ENCODE results near the gene AGBL1. TPM values are rescaled to one million over a fixed set of nuclear protein-coding genes. Genes with fewer than 3 reads are reported as not detected.
"Not testable (repeated sequence)": the region's sequence is repeated elsewhere in the genome, so short reads cannot be mapped to it uniquely, and the experiment has no call there.

AGBL1 gene
- total and polyA plus RNA-seq, 2 donors: under 0.01 to 0.02 TPM

GRCh38 chr15:86493884-86494283 lies 414.2 kb downstream of the AGBL1 start:
- whole genome bisulfite sequencing: 62% methylated on average over 3 of the region's 3 CpGs
- H3K36me3 ChIP-seq (ENCODE audit: control insufficient read depth in 2 of 2, insufficient read depth in 2 of 2, low read length in 1 of 2): no peaks in the 10 kb centered on the region
- no peaks in the 10 kb centered on the region for H3K9me3 ChIP-seq (ENCODE audit: control insufficient read depth in 2 of 2, insufficient read depth in 1 of 2, low read length in 1 of 2)
- no peaks in the 10 kb centered on the region for H3K27me3 ChIP-seq (ENCODE audit: control insufficient read depth in 2 of 2, insufficient read depth in 1 of 2, low read length in 1 of 2)
- no peaks in the 10 kb centered on the region for H3K4me1 ChIP-seq (ENCODE audit: control insufficient read depth in 2 of 2, insufficient read depth in 2 of 2, low read length in 2 of 2)
- H3K27ac ChIP-seq (ENCODE audit: low read depth in 1 of 2, low read length in 1 of 2): no peak overlapping the region
- no peak for DNase-seq (ENCODE audit: low read depth in 6 of 9, low spot score in 9 of 9)
- H3K4me3 ChIP-seq (ENCODE audit: low read length in 2 of 2): no peak overlapping the region

DNA sequence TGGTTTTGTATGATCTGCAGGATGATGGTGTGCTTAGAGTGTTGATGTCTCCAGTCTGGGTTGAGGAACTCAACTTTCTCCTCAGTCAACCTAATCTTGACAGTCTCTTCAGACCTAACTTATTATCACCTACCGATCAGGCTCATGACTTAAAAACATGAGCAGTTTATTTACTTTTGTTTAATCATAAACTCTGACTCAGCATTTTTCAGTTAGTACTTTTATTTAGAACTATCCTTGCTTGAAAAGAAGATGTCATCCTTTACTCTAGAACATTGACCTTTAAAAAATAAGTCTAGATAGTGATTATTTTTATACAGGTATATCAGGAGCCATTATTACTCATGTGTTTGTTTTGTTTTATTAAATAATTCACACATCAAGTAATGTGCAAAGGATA lies 414.8 kb downstream of the AGBL1 start:
- Histone ChIP-seq H3K27me3 (ENCODE audit: control insufficient read depth in 2 of 2, insufficient read depth in 1 of 2, low read length in 1 of 2) (no peaks in the 10 kb centered on the region), H3K27ac (ENCODE audit: low read depth in 1 of 2, low read length in 1 of 2) (no peak overlapping the region), H3K4me1 (ENCODE audit: control insufficient read depth in 2 of 2, insufficient read depth in 2 of 2, low read length in 2 of 2) (no peaks in the 10 kb centered on the region), H3K4me3 (ENCODE audit: low read length in 2 of 2) (no peak overlapping the region), H3K36me3 (ENCODE audit: control insufficient read depth in 2 of 2, insufficient read depth in 2 of 2, low read length in 1 of 2) (no peaks in the 10 kb centered on the region), H3K9me3 (ENCODE audit: control insufficient read depth in 2 of 2, insufficient read depth in 1 of 2, low read length in 1 of 2) (no peaks in the 10 kb centered on the region)
- 96% methylated on average over 1 of the region's 1 CpG for WGBS
- DNase-seq (ENCODE audit: low read depth in 6 of 9, low spot score in 9 of 9): no peak

- WGBS: 56% methylated on average over 1 of the region's 1 CpG
- Histone ChIP-seq H3K4me3 (ENCODE audit: low read length in 2 of 2) (no peak overlapping the region), H3K4me1 (ENCODE audit: control insufficient read depth in 2 of 2, insufficient read depth in 2 of 2, low read length in 2 of 2) (no peaks in the 10 kb centered on the region), H3K36me3 (ENCODE audit: control insufficient read depth in 2 of 2, insufficient read depth in 2 of 2, low read length in 1 of 2) (no peaks in the 10 kb centered on the region), H3K27me3 (ENCODE audit: control insufficient read depth in 2 of 2, insufficient read depth in 1 of 2, low read length in 1 of 2) (no peaks in the 10 kb centered on the region), H3K27ac (ENCODE audit: low read depth in 1 of 2, low read length in 1 of 2) (no peak overlapping the region), H3K9me3 (ENCODE audit: control insufficient read depth in 2 of 2, insufficient read depth in 1 of 2, low read length in 1 of 2) (no peaks in the 10 kb centered on the region)
- DNase-seq (ENCODE audit: low read depth in 6 of 9, low spot score in 9 of 9): no peak
These were observed 422.6 kb downstream of the AGBL1 start for GRCh38 chr15:86502301-86502700.

- no peaks in the 10 kb centered on the region for H3K27me3 ChIP-seq (ENCODE audit: control insufficient read depth in 2 of 2, insufficient read depth in 1 of 2, low read length in 1 of 2)
- 95% methylated on average over 2 of the region's 2 CpGs for WGBS
- no peak overlapping the region for H3K4me3 ChIP-seq (ENCODE audit: low read length in 2 of 2)
- H3K27ac ChIP-seq (ENCODE audit: low read depth in 1 of 2, low read length in 1 of 2): no peak overlapping the region
- no peak for DNase-seq (ENCODE audit: low read depth in 6 of 9, low spot score in 9 of 9)
- no peaks in the 10 kb centered on the region for H3K4me1 ChIP-seq (ENCODE audit: control insufficient read depth in 2 of 2, insufficient read depth in 2 of 2, low read length in 2 of 2)
- H3K9me3 ChIP-seq (ENCODE audit: control insufficient read depth in 2 of 2, insufficient read depth in 1 of 2, low read length in 1 of 2): no peaks in the 10 kb centered on the region
- H3K36me3 ChIP-seq (ENCODE audit: control insufficient read depth in 2 of 2, insufficient read depth in 2 of 2, low read length in 1 of 2): no peaks in the 10 kb centered on the region
These were observed 426.3 kb downstream of the AGBL1 start for GRCh38 chr15:86505951-86506350.

GRCh38 chr15:86506401-86506800 lies 426.7 kb downstream of the AGBL1 start:
- no peaks in the 10 kb centered on the region for H3K27me3 ChIP-seq (ENCODE audit: control insufficient read depth in 2 of 2, insufficient read depth in 1 of 2, low read length in 1 of 2)
- no peak for DNase-seq (ENCODE audit: low read depth in 6 of 9, low spot score in 9 of 9)
- no peak overlapping the region for H3K27ac ChIP-seq (ENCODE audit: low read depth in 1 of 2, low read length in 1 of 2)
- H3K36me3 ChIP-seq (ENCODE audit: control insufficient read depth in 2 of 2, insufficient read depth in 2 of 2, low read length in 1 of 2): no peaks in the 10 kb centered on the region
- 80% methylated on average over 2 of the region's 2 CpGs for WGBS
- H3K4me1 ChIP-seq (ENCODE audit: control insufficient read depth in 2 of 2, insufficient read depth in 2 of 2, low read length in 2 of 2): no peaks in the 10 kb centered on the region
- no peaks in the 10 kb centered on the region for H3K9me3 ChIP-seq (ENCODE audit: control insufficient read depth in 2 of 2, insufficient read depth in 1 of 2, low read length in 1 of 2)
- no peak overlapping the region for H3K4me3 ChIP-seq (ENCODE audit: low read length in 2 of 2)

DNA sequence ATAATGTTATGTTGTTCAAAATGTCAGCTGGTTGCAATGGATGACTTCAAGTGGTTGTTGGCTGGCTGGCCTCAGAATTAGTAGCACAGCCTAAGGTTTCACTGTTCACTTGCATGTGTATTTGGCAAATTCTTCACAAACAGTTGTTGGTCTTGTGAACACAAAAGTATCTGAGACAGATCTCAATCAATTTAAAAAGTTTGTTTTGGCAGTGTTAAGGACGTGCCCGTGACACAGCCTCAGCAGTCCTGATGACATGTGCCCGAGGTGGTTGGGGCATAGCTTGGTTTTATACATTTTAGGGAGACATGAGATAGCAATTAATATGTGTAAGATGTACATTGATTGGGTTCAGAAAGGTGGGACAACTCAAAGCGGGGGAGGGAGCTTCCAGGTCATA lies 436.0 kb downstream of the AGBL1 start:
- Histone ChIP-seq H3K9me3 (ENCODE audit: control insufficient read depth in 2 of 2, insufficient read depth in 1 of 2, low read length in 1 of 2) (no peaks in the 10 kb centered on the region), H3K27me3 (ENCODE audit: control insufficient read depth in 2 of 2, insufficient read depth in 1 of 2, low read length in 1 of 2) (no peaks in the 10 kb centered on the region), H3K36me3 (ENCODE audit: control insufficient read depth in 2 of 2, insufficient read depth in 2 of 2, low read length in 1 of 2) (no peaks in the 10 kb centered on the region), H3K4me3 (ENCODE audit: low read length in 2 of 2) (no peak overlapping the region), H3K27ac (ENCODE audit: low read depth in 1 of 2, low read length in 1 of 2) (no peak overlapping the region), H3K4me1 (ENCODE audit: control insufficient read depth in 2 of 2, insufficient read depth in 2 of 2, low read length in 2 of 2) (no peaks in the 10 kb centered on the region)
- DNase-seq (ENCODE audit: low read depth in 6 of 9, low spot score in 9 of 9): no peak
- 94% methylated on average over 4 of the region's 4 CpGs for WGBS

DNA sequence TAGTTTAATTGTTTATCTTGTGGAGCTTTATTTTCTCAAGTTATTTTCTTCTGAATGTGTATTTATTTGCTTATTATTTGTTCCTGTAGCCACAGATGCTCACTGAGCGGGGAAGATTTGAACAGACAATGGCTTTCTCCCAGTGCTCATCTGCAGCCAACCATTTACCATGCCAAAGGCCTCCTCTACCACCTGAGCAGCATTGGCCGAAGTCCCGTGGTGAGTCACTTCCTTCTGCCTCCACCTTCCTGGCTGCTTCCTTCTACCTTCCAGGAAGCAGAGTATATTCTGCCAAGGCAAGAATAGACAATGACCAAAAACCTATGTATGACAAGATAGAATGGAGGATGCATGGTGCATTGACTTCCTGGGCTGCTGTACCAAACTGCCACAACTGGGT lies 443.1 kb downstream of the AGBL1 start:
- Histone ChIP-seq H3K36me3 (ENCODE audit: control insufficient read depth in 2 of 2, insufficient read depth in 2 of 2, low read length in 1 of 2) (no peaks in the 10 kb centered on the region), H3K27me3 (ENCODE audit: control insufficient read depth in 2 of 2, insufficient read depth in 1 of 2, low read length in 1 of 2) (no peaks in the 10 kb centered on the region), H3K4me1 (ENCODE audit: control insufficient read depth in 2 of 2, insufficient read depth in 2 of 2, low read length in 2 of 2) (no peaks in the 10 kb centered on the region), H3K9me3 (ENCODE audit: control insufficient read depth in 2 of 2, insufficient read depth in 1 of 2, low read length in 1 of 2) (no peaks in the 10 kb centered on the region), H3K27ac (ENCODE audit: low read depth in 1 of 2, low read length in 1 of 2) (no peak overlapping the region), H3K4me3 (ENCODE audit: low read length in 2 of 2) (no peak overlapping the region)
- WGBS: 84% methylated on average over 3 of the region's 3 CpGs
- DNase-seq (ENCODE audit: low read depth in 6 of 9, low spot score in 9 of 9): no peak

- Histone ChIP-seq H3K27me3 (ENCODE audit: control insufficient read depth in 2 of 2, insufficient read depth in 1 of 2, low read length in 1 of 2) (no peaks in the 10 kb centered on the region), H3K36me3 (ENCODE audit: control insufficient read depth in 2 of 2, insufficient read depth in 2 of 2, low read length in 1 of 2) (no peaks in the 10 kb centered on the region), H3K27ac (ENCODE audit: low read depth in 1 of 2, low read length in 1 of 2) (no peak overlapping the region), H3K4me3 (ENCODE audit: low read length in 2 of 2) (no peak overlapping the region), H3K4me1 (ENCODE audit: control insufficient read depth in 2 of 2, insufficient read depth in 2 of 2, low read length in 2 of 2) (no peaks in the 10 kb centered on the region), H3K9me3 (ENCODE audit: control insufficient read depth in 2 of 2, insufficient read depth in 1 of 2, low read length in 1 of 2) (no peaks in the 10 kb centered on the region)
- DNase-seq (ENCODE audit: low read depth in 6 of 9, low spot score in 9 of 9): no peak
- 90% methylated on average over 4 of the region's 4 CpGs for WGBS
These were observed 447.4 kb downstream of the AGBL1 start for GRCh38 chr15:86526938-86527690.

DNA sequence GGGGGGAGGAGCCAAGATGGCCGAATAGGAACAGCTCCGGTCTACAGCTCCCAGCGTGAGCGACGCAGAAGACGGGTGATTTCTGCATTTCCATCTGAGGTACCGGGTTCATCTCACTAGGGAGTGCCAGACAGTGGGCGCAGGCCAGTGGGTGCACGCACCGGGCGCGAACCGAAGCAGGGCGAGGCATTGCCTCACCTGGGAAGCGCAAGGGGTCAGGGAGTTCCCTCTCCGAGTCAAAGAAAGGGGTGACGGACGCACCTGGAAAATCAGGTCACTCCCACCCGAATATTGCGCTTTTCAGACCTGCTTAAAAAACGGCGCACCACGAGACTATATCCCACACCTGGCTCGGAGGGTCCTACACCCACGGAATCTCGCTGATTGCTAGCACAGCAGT lies 448.4 kb downstream of the AGBL1 start:
- H3K4me3 ChIP-seq (ENCODE audit: low read length in 2 of 2); H3K4me1 ChIP-seq (ENCODE audit: control insufficient read depth in 2 of 2, insufficient read depth in 2 of 2, low read length in 2 of 2); H3K27ac ChIP-seq (ENCODE audit: low read depth in 1 of 2, low read length in 1 of 2); H3K27me3 ChIP-seq (ENCODE audit: control insufficient read depth in 2 of 2, insufficient read depth in 1 of 2, low read length in 1 of 2); DNase-seq (ENCODE audit: low read depth in 6 of 9, low spot score in 9 of 9); H3K9me3 ChIP-seq (ENCODE audit: control insufficient read depth in 2 of 2, insufficient read depth in 1 of 2, low read length in 1 of 2); H3K36me3 ChIP-seq (ENCODE audit: control insufficient read depth in 2 of 2, insufficient read depth in 2 of 2, low read length in 1 of 2): not testable (repeated sequence)
- WGBS: 92% methylated on average over 25 of the region's 26 CpGs
